Islet of Langerhans (tissue), 1 donor: Measurements from ENCODE around the gene CEP131.

Source experiments
- FAIRE-seq: peaks from one replicate; lab custom pipeline; 2011; peaks lifted over from hg19 to GRCh38; lab: Jason Lieb, UNC

Gene CEP131

DNA sequence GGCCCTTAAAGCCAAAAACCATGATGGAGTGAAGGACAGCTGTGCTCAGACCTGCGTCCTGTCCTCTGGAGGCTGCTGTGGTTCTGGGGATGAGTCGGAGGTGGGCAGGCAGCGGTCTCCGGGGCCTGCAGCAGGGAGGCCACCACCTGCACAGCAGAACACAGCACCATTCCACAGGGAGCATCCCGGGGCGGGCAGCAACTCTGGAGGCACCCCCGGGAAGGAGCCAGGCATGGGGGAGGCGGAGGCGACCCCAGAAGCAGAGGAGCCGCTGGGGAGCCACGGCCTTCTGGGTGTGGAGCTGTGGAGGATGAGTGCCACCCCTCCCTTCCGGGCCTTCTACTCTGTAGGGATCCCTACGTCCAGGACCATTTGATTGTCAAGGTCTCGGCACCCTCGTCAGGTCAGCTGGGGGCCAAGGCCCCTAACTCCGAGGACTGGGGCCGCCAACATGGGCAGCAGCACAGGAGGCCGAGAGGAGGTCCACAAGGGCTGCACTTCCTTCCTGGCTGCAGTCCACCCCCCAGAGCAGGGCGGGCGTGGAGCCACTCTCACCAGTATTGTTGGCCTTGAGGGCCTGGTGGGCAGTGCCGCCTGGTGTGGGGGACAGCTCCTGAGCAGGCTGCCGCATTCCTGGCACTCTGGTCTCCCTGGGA, 23.8 kb downstream of the CEP131 start:
- no peak for FAIRE-seq

DNA sequence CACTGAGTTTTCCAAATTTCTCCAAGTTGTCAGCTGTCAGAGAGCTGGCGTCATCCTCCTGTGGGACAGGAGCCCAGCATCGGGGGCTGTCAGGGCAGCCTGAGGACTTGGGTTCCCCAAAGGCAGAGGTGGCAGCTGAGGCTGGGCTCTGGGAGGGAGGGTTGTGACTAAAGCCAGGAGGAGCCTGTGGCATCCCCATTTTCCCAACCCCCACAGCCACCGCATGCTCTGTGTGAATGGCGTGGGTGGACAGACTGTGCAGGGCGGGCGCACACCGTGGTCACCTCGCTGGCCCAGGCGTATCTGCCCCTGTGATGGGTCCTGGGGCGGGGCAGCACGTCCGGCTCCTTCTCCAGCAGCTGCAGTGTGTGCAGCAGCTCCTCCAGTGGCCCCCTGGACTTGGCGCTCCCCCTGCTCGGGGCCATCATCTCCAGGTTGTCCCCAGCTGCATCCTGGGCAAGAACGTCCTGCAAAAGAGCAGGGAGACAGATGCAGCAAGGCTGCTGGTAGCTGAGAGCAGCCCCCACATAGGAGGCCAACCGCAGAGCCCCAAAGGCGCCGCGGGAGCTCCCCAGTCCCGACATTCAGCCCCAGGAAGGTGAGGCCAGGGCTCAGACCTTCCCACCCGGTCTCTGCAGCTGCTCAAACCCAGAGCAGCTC, 24.8 kb downstream of the CEP131 start:
- no peak for FAIRE-seq

DNA sequence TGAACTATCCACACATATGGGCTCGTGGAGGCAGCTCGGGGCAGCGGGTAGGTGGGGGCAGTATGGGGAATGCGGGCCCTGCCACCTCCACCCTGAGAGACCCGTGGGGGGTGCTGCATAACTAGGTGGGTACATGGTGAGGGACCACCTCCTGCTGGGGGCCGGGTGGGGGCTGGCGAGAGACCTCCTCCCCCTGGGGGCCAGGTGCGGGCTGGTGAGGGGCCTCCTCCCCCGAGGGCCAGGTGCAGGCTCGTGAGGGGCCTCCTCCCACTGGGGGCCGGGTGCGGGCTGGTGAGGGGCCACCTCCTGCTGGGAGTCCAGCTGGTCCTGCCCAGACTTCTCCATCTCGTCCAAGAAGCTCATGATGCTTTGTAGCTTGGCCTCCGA, 25.4 kb downstream of the CEP131 start:
- FAIRE-seq = no peak

DNA sequence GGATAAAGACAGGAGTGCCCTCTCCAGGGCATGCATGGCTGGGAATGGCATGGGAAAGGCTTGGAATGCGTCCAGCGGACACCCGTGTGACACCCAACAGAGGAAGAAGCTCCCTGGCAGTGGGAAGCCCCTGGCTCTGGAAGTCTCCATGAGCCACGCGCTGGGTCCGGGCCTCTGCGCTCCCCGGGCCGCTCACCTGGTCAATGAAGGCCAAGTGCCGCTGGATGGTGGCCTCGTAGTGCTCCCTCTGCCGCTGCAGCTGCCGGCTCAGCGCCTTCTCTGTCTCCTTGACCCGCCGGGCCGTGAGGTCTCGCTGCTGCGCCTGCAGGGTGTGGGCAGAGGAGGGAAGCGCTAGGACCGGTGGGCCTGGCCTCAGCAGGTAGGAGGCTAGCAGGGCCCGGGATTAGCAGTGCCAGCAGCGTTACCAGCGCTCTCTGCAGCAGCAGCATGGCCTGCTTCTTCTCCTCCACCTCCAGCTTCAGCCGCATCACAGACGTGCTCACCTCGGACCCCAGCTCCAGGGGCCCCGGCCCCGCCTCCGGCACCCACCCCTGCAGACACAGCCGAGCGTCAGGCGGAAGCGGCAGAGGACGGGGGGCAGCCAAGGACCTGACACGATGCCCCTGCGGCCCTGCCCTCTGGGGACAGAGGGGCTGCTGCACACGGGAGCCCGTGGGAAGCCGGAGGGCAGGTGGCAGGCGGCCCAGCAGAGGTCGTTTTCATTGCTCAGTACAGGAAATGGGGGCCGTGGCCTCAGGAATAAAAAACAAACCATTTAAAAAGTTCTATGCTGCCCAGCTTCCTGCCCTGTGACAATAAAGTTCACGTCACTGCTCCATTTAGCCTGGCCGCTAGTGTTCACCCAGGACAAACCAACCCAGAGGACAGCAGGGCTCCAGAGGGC, 26.0 kb downstream of the CEP131 start:
- no peak for FAIRE-seq

DNA sequence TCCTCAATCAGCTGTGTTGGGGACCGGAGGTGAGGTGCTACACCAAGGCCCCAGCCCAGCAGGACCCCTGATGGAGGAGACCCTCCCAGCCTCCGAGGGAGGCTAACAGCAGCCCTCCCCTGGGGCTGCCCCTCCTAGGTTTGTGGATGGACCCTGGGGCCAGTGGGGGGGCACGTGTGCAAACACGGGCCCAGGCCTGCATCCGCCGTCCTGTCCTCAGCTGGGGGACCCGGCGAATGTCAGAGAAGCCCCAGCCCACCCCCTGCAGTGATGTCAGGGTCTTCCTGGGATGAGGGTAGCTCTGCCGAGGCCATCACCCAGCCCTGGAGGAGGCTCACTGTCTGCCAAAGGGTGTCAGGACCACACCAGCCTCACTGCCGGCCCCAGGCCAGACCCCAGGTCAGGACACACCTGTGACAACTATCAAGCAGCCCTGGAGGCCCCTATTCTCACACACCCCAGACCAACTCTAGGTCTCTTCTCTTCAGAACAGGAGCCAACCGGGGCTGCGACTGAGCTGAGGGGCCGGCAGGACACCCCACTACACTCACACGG, 26.7 kb downstream of the CEP131 start:
- FAIRE-seq = no peak

DNA sequence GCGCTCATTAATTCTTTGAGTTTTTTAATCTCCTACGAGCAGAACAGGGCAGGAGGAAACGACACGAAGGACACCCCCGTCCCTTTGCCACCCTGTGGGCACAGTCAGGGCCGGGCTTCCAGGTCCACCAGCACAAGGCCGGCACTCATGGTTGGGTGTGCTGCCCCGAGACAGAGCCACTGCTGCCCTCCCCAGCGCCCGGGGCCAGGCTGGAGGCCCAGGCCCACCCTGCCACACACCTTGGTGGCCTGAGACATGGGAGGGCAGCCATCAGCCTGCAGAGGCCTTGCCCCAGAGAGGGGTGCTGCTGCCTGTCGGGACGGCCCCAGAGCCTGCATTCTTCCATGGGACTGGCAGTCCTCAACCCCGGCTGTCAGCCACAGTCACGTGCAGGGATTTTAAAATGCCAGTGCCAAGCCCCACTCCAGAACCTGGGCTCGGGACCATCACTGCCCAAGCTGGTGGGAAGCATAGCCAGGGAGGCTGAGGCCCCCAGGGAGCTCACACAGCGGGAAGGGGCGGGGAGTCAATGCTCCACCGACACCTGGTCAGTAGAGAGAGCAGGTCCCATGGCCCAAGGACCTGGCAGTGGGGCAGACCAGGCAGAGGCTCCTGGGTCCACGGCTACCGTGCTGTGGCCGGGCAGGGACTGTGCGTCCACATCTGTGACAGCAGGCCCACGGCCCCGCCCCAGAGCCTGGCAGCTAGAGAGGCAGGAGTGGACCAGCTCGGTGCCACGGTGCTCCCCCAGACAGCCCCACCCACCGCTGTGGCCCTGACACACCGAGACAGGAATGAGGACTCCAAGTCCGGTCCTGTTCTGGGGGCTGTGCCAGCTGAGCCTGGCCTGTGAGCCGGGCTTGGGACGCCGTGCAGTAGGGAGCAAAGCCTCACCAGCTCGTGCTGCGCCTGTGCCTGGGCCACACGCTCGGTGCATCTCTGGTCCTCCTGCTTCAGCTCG, 27.5 kb downstream of the CEP131 start:
- FAIRE-seq = no peak

DNA sequence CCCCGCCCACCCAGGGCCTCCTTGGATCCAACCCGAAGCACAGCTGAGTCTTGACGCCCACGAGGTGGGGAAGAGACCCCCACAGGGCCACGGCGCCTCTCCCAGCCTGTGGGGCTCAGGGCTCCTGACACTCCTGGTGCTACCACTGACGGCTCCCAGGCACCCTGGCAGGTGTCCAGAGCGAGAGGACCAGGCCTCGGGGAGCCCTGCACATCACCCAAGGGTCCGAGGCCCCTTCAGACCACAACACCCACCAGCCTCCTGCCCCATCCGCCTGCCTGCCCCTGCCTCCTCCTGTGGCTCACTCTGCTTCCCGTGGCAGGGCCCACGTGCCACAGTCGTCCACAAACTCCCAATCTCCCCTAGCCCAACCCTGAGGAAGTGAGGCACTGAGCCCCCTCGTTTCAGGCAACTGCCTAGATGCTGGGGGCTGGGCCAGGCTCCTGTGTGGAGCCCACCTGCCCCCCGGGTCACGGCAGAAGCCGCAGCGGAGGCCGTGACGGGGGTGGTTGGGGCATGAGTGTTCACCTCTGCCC, 28.5 kb downstream of the CEP131 start:
- no peak for FAIRE-seq

DNA sequence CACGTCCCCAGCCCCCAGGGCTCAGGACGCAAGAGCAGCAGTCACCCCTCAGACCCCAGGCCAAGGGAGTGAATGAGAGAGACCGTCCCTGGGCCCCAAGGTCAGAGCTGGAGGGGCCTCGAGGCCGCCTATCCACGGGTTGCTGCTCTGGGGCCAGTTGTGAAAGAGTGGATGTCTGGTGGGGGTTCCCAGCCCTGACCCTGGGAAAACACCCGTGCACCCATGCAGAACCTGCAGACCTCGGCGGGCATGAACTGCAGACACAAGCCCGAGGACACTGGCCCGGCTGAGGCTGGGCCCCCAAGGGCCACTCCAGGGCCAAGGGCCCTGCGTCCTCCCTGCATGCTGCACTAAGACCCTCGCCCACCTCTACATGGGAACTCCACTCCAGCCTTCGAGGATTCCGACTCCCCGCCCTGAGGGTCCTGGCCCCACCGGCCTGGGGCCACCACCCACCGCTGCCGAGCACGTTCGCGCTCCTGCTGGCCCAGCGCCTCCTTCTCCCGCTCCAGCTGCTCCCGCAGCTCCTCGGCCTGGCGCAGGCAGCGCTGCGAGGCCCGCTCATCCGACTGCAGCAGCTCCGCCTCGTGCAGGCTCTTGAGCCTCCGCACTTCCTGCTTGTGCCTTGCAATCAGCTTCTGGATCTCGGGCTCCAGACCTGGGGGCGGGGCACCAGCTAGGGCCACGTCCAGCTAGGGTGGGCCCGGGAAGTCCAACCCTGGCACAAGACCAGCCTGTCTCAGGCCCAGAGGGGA, 29.1 kb downstream of the CEP131 start:
- FAIRE-seq = no peak

DNA sequence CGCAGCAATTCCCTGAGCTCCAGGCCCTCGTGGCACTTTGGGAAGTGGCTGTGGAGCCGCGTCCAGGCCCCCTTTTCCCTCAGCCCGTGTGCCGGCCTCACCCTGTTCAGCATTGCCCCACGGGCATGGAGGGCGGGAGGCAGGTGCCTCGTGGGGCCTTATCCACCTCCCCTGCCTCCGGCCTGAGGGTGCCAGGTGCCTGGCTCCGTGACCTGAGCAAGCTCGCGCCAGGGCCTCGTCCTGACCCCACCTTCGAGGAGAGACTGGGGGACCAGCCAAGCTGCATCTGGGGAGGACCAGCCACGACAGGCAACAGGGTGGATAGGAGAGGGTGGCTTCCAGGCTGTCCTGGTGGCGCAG, 29.7 kb downstream of the CEP131 start:
- FAIRE-seq = no peak

DNA sequence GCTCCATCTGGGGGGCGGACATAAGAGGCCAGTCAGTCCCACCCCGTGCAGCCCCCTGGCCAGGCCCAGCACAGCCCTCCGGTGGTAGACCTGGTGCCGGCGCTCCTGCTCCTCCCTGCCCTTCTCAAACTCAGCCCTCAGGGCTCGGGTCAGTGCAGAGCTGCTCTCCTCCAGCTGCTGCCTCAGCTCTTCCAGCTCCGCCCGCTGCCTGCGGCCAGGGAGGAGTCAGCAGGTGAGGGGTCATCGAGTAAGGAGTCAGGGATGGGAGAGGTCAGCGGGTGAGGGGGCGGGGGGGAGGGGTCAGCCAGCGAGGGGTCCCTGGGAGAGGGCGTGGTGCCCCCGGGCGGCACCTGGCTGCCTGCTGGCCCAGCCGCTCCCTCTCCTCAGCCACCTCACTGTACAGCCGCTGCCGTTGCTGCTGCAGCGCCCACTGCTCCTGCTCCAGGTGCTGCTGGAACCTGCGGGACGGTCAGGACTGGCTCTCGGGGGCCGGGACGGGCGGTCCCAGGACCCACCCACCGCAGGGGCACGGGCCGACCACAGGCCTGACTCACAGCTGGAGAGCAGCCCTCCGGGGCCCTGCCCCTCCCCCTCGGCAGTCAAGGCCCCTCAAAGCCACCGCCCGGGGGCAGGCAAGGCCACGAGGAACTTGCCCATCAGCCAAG, 30.2 kb downstream of the CEP131 start:
- no peak for FAIRE-seq

DNA sequence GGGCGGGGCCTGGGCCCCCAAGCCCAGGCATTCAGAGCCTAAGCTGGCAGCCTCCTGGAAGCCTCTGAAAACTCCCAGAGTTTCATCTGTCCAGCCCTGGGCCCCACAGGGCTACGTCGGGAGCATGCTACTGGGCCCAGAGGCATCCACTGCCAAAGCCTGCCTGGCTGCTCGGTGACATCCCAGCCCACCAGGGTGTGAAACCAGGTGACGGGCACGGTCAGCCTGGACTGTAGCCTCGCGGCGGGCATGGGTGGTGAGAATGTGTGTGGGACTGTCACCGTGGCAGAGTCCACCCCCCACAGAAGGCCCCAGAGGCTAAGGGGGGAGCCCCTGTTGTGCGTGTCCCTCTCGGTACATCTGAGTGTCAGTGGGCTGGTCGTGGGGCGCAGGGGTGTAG, 31.1 kb downstream of the CEP131 start:
- no peak for FAIRE-seq

DNA sequence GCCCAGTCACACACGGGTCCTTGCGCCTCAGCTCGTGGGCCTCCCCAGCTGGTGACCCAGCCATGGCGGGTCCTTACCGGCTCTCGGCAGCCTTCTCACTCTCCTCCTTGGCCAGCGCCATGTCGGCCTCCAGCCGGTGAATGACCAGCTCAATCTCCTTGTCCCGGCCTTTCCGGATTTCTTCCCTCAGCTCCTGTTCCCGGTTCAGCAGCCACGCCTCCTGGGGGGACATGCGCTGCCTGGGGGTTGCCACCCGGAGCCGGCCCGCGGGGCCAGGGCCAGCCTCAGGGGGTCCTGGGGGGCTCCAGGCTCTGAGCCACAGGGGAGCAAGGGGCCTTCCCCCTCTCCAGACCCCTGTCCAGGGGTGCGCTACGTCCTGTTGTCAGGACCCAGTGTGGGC, 31.6 kb downstream of the CEP131 start:
- FAIRE-seq = no peak

DNA sequence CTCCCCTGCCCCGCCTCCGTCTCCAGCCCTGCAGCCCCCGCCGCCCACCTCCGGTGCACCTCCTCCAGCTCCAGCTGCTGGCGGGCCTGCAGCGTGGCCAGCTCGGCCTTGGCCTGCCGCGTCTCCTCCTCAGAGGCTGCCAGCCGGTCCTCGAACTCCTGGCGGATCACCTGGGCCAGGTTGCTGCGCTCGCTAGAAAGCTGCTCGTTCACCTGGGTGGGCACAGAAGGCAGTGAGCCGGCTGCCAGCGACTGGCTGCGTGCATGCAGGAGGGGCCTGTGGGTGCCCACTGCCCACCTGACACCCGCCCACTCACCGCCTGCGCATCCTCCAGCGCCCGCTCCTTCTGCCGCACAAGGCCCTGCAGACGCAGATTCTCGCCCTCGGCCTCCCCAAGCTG, 32.2 kb downstream of the CEP131 start:
- FAIRE-seq = no peak

DNA sequence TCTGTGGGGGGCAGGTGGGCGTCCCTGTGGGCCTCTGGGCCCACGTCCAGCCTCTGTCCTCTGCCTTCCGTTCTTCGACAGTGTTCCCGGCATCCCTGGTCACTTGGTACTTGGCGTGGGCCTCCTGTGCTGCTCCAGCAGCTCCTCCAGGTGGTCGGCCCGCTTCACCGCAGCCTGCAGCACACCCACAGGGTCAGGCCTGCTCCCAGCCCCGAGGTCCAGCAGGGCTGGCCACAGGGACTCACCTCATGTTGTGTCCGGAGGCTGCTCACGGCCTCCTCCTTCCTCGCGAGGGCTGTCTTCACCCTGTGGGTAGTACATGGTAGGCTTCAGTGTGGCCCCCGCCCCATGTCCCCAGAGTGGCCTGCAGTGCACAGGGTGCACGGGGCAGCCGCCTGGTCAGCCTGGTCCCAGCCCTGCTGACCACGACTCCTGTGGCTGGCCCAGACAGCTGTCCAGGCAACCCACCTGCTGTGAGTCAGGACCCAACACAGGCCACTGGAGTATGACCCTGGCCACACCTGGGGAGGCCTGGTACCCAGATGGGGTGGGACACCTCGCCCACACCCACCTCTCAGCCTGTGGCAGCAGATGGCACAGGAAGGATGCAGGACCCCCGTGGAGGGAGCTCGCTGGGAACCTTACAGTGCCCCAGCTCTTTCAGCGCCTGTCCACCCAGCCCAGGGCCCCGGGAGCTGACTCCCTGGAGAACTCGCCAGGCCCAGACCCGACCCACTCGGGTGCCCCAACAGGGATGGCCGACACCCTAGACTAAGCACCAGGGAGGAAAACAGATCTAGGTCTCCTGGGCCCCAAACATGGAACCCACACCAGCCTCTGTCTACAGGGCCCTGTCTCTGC, 32.9 kb downstream of the CEP131 start:
- FAIRE-seq = no peak

DNA sequence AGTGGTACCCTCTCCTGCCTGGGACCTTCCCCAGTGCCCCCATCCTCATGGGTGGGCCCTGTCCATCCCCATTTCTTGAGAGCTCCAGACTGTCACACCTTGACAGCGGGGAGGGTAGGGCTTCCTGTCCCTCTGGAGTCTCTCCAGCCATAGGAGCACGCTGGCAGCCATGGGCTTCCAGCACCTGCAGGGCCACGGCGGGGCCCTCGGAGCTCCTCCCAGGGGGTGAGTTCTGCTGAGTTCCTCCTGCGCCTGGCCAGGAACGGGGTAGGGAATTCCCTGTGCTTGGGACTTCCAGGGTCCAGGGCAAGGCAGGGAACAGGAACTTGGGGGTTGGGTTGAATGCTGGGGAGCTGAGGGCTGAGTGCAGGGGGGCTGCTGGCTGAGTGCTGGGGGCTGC, 33.7 kb downstream of the CEP131 start:
- FAIRE-seq = no peak

DNA sequence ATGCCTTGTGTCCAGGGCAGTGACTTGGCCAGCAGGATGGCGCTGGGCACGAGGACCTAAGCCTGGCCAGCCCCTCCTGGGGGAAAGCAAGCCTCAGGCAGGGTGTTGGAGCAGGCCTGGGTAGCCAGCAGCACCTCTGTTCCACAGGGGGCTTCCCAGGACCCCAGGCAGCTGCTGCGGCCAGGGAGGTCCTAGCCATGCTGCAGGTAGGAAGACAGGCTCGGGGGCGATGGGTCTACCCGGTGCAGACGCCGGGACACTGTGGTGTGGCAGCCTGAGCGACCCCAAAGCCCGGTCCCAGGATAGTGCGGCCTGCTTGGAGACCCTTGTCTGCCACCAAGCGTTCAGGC, 34.3 kb downstream of the CEP131 start:
- no peak for FAIRE-seq

DNA sequence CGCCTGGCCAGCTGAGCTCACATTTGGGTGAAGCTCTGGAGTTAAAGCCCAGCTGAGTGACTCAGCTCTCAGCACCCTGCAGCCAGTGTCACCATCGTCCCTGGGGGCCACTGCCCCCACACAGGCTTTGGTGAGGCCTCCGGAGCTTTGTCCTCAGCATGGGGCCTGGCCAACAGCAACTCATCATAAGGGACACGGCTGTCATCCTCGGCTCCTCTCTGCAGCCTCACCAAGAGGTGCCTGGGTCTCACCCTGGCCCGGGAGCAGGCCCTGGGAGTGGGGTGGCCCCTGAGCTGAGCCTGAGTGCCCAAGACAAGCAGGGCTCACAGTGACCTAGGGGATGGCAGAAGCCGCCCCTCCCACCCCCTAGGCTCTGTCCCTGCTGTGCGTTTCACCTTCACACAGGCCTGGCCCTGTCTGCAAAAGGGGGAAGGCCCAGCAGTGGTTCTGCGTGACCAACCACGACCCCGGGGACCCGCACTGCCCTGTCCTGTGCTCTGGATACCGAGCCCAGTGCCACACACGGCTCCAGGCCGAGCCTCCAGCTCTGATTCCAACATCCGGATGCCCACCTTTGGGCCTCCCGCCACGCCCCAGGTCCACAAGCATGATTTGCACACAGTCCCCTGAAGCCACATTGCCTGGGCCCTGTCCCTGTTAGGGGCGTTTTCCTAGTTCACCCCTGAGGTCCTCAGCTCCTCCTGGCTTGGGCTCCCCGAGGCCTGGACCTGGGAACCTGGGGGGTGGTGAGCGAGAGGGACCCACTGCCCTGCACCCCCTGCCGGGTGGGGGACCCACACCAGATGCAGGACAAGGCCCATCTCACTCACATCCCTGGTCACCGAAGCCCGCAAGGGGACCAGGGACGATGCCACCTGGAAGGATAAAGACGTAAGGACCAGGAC, 34.9 kb downstream of the CEP131 start:
- FAIRE-seq = no peak

DNA sequence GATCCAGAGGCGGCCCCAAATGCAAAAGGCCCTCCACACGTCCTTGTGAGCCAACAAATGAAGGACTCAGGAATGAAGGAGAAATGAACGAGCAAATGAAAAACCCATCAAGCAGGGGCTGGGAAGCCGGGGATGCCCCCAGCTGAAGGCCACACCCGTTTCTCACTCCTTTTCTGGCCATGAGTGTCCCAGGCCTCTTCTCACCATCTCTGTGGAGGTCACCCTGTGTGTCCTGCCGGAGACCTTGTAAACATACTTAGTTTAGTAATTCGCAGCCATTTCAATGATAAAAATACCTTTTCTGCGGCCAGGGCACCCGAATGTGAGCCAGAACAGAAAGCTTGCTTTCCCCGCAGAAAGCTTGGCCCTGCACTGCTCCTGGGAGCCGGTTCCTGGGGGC, 35.6 kb downstream of the CEP131 start:
- FAIRE-seq = no peak
